Heart right ventricle (tissue), 16 donors: ENCODE results near the gene PTCRA. TPM values are rescaled to one million over a fixed set of nuclear protein-coding genes. Genes with fewer than 3 reads are reported as not detected.
"Not testable (repeated sequence)": the region's sequence is repeated elsewhere in the genome, so short reads cannot be mapped to it uniquely, and the experiment has no call there.

Source experiments
- ATAC-seq, 8 donors: fragments of 200-7000 bp; cut with Tn5 transposase; one replicate each; pipeline ENCODE4 v1.9.1; 2020; ENCODE audit warnings: mild to moderate bottlenecking in 8 of 8, moderate library complexity in 8 of 8, moderate number of reproducible peaks in 1 of 8
- DNase-seq, 2 donors: peaks; one replicate each; pipeline ENCODE4 v3.0.0-alpha.2; 2020
- H3K27ac ChIP-seq, 10 donors: fragments of 200-600 bp; sonication (generic) in 2 of 10; one replicate each; pipeline versions ENCODE4 v1.5.0 to v1.8.0; 2020 to 2022; ENCODE audit warnings: mild to moderate bottlenecking in 3 of 10
- H3K27me3 ChIP-seq, 7 donors: fragments of 200-600 bp; one replicate each; pipeline ENCODE4 v1.8.0; 2021 to 2022; ENCODE audit warnings: mild to moderate bottlenecking in 2 of 7
- H3K36me3 ChIP-seq, 9 donors: fragments of 200-600 bp; sonication (generic) in 1 of 9; one replicate each; pipeline versions ENCODE4 v1.5.0 to v1.8.0; 2020 to 2022; ENCODE audit warnings: mild to moderate bottlenecking in 2 of 9
- H3K4me1 ChIP-seq, 9 donors: fragments of 200-600 bp; sonication (generic) in 1 of 9; one replicate each; pipeline versions ENCODE4 v1.5.0 to v1.8.0; 2020 to 2022; ENCODE audit warnings: mild to moderate bottlenecking in 4 of 9
- H3K4me3 ChIP-seq, 10 donors: fragments of 200-600 bp; sonication (generic) in 2 of 10; one replicate each; pipeline versions ENCODE4 v1.5.0 to v1.8.0; 2020 to 2022; ENCODE audit warnings: mild to moderate bottlenecking in 7 of 10, moderate library complexity in 2 of 10
- H3K9me3 ChIP-seq, 11 donors: fragments of 200-600 bp in 10 of 11; sonication (generic) in 2 of 11; one replicate each; pipeline versions ENCODE4 v1.5.0 to v1.8.0; 2013 to 2022; ENCODE audit warnings: mild to moderate bottlenecking in 2 of 11, control low read depth in 1 of 11, moderate library complexity in 1 of 11
- CTCF ChIP-seq, 9 donors: fragments of 200-600 bp; sonication (generic) in 2 of 9; IDR thresholded peaks; one replicate each; pipeline versions ENCODE4 v1.5.0 to v1.8.0; 2021 to 2022; ENCODE audit warnings: antibody characterized with exemption in 9 of 9, mild to moderate bottlenecking in 5 of 9, moderate library complexity in 1 of 9
- WGBS, 2 donors: extraction: QIAGEN DNeasy Blood & Tissue Kit; methylation state at CpG; one replicate each; pipeline ENCODE4 v1.1.7; 2013; ENCODE audit warnings: inconsistent platforms in 1 of 2; 5-methylcytosine and 5-hydroxymethylcytosine counted together
- intact Hi-C, 10 donors: fragments of 100-400 bp; cut with DNase I; formaldehyde crosslinking; loops; one replicate each; pipeline versions ENCODE4 v1.11.1 to v1.14.2; 2022
- polyA plus RNA-seq, 2 donors: library from polyadenylated mRNA; stranded (reverse); fragments of 200-250 nt; gene quantifications; one replicate each; pipeline ENCODE4 v1.2.3, GENCODE V29; 2013
- total RNA-seq, 10 donors: library from RNA; stranded (reverse); fragmentation: NEBNext Ultra II Directional in 3 of 10; extraction: Animal tissue kit (Norgen Biotek cat#: 25700) in 3 of 10; gene quantifications; one replicate each; pipeline versions ENCODE4 v1.2.1 to v1.2.4, GENCODE V29; 2021 to 2023
- donor health status: Arrhythmogenic right ventricular cardiomyopathy.
- donor health status: ischemic (EF 13 %, LVEDD 7.1; RV severe dilation, severe dysfunction).
- donor health status: healthy with polysubstance abuse.
- donor health status: DM: no; HTN: yes; CAD: no.
- donor health status: DM: no; HTN: no; CAD: no.
- donor health status: ischemic (EF 25% LVEDD 6.9; RV normal size, moderate dysfunction).
- donor health status: ischemic (EF 25% LVEDD 5.7; RV mildly dilated, moderate dysfunction).
- donor health status: healthy.
- donor health status: DM: yes; HTN: yes; CAD: no.
- donor health status: Ischemic cardiomyopathy.
- donor health status: ischemic (EF 35%, LVEDD 5.7; RV mildly dilated, moderate dysfunction).
- donor health status: nonischemic (EF 11% LVEDD 7.7; RV severe dilation, severe dysfunction).
- donor health status: DM: yes; HTN: yes; CAD: no.
- donor health status: PGD.
- donor health status: ischemic (EF 29% LVEDD 5.4; RV normal size, mild dysfunction).
- donor health status: nonischemic (EF 23%, LVEDD 6.1; RV moderate dilation, normal function).

Gene PTCRA
- total and polyA plus RNA-seq, 12 donors: 0.09 TPM; not detected in 11

GRCh38 chr6:42877695-42878094 lies 38.2 kb upstream of the PTCRA start:
- Histone ChIP-seq H3K27ac (peak overlapping the region in 2 of 10 donors; percentile 44 to 51), H3K27me3 (no peaks in the 10 kb centered on the region), H3K36me3 (peaks cover 0 to 22% (median 15%) of the 10 kb centered on the region in 9 donors), H3K9me3 (no peaks in the 10 kb centered on the region), H3K4me1 (peaks cover 2 to 39% (median 26%) of the 10 kb centered on the region in 9 donors), H3K4me3 (no peak overlapping the region)
- WGBS, 2 donors: 62 to 75% methylated on average over 3 of the region's 3 CpGs
- intact Hi-C loops: loop anchor here (1.0 to 10.0 kb wide), 12 partner anchors 93 to 661 kb away; partner anchors contain the start of genes TBCC (in 5 of the 10), PRPH2 (in 2 of the 10), BICRAL (in 1 of the 10) and MRPS10 (in 1 of the 10)
- no peak for ATAC-seq
- DNase-seq: no peak
- no peak for TF ChIP-seq CTCF (IDR thresholded peaks at IDR 0.05)

- Histone ChIP-seq H3K9me3 (no peaks in the 10 kb centered on the region), H3K27ac (peak within 1 kb of the TSS; percentile 79 to 98 (median 94)), H3K4me3 (peak within 1 kb of the TSS; percentile 63 to 95 (median 74)), H3K36me3 (peaks cover 6 to 41% (median 34%) of the 10 kb centered on the region in 9 donors), H3K27me3 (no peaks in the 10 kb centered on the region), H3K4me1 (peaks cover 2 to 43% (median 26%) of the 10 kb centered on the region in 9 donors)
- DNase-seq (peak; percentile 80 to 87), ATAC-seq (peak; percentile 96 to 99 (median 98))
- TF ChIP-seq CTCF (IDR thresholded peaks at IDR 0.05): peak in 3 of 9 donors; percentile 3 to 28 (median 9)
- 0 to 1% methylated on average over 41 of the region's 41 CpGs for WGBS, 2 donors
- intact Hi-C loops: loop anchor here (2.0 to 10.0 kb wide), 7 partner anchors 95 to 217 kb away; partner anchors contain the start of genes TBCC (in 5 of the 10), PRPH2 (in 2 of the 10) and BICRAL (in 1 of the 10)
These were observed 36.2 kb upstream of the PTCRA start, which contains the start of gene RPL7L1 for GRCh38 chr6:42879372-42880239. TSS of gene RPL7L1 (plus strand) at chr6:42879616. CDS start at chr6:42879911, 295 bp downstream.

GRCh38 chr6:42880240-42880817 lies 35.5 kb upstream of the PTCRA start:
- Histone ChIP-seq H3K36me3 (peaks cover 9 to 49% (median 41%) of the 10 kb centered on the region in 9 donors), H3K4me1 (peaks cover 2 to 43% (median 26%) of the 10 kb centered on the region in 9 donors), H3K27ac (peak overlapping the region; percentile 79 to 98 (median 94)), H3K4me3 (peak overlapping the region; percentile 63 to 95 (median 74))
- intact Hi-C loops, DNase-seq, ATAC-seq, H3K9me3 ChIP-seq, H3K27me3 ChIP-seq: not testable (repeated sequence)
- 12 to 13% methylated on average over 25 of the region's 25 CpGs for WGBS, 2 donors

GRCh38 chr6:42880871-42881270 lies 35.0 kb upstream of the PTCRA start:
- Histone ChIP-seq H3K27ac (peak overlapping the region in 7 of 10 donors; percentile 94 to 98 (median 94)), H3K36me3 (peaks cover 9 to 54% (median 46%) of the 10 kb centered on the region in 9 donors), H3K4me3 (peak overlapping the region in 9 of 10 donors; percentile 63 to 95 (median 76)), H3K4me1 (peaks cover 2 to 43% (median 26%) of the 10 kb centered on the region in 9 donors)
- intact Hi-C loops, ATAC-seq, DNase-seq, H3K27me3 ChIP-seq, H3K9me3 ChIP-seq: not testable (repeated sequence)
- whole genome bisulfite sequencing, 2 donors: 88 to 91% methylated on average over 12 of the region's 12 CpGs

- H3K4me3 ChIP-seq: no peak overlapping the region
- DNase-seq: no peak
- no peak for TF ChIP-seq CTCF (IDR thresholded peaks at IDR 0.05)
- intact Hi-C loops: no loop called here
- ATAC-seq: no peak
- H3K27me3 ChIP-seq: no peaks in the 10 kb centered on the region
- peaks cover 8 to 33% (median 24%) of the 10 kb centered on the region in 9 donors for H3K4me1 ChIP-seq
- H3K36me3 ChIP-seq: peaks cover 9 to 84% (median 53%) of the 10 kb centered on the region in 9 donors
- H3K27ac ChIP-seq: no peak overlapping the region
- WGBS, 2 donors: 64 to 68% methylated on average over 4 of the region's 4 CpGs
- no peaks in the 10 kb centered on the region for H3K9me3 ChIP-seq
These were observed 30.2 kb upstream of the PTCRA start for GRCh38 chr6:42885702-42886101.

- intact Hi-C loops, H3K4me3 ChIP-seq, DNase-seq, ATAC-seq, H3K27ac ChIP-seq, H3K9me3 ChIP-seq, H3K27me3 ChIP-seq: not testable (repeated sequence)
- H3K4me1 ChIP-seq: peaks cover 7 to 20% (median 13%) of the 10 kb centered on the region in 9 donors
- 76 to 94% methylated on average over 4 of the region's 4 CpGs for WGBS, 2 donors
- peaks cover 9 to 59% (median 31%) of the 10 kb centered on the region in 9 donors for H3K36me3 ChIP-seq
These were observed 27.7 kb upstream of the PTCRA start for GRCh38 chr6:42888201-42888600.
